Subcutaneous adipose tissue (tissue), 4 donors: ENCODE data around the gene PDCL2. TPM values are rescaled to one million over a fixed set of nuclear protein-coding genes. Genes with fewer than 3 reads are reported as not detected.

ENCODE experiments used
- total RNA-seq, 4 donors: library from RNA; depleted of rRNA; stranded (reverse); fragments of >200 nt; gene quantifications; one replicate each; pipeline ENCODE4 v1.1.0, GENCODE V29; 2016
- TF ChIP-seq, protein P1 (sequence below): fragments of 450-650 bp; IDR thresholded peaks from one replicate; pipeline ENCODE4 v1.5.1; 2016; ENCODE audit warnings: low read depth, mild to moderate bottlenecking, control low read depth, antibody characterized with exemption, moderate library complexity

PDCL2 gene
- total RNA-seq, 4 donors from 2014 or later, result not detected

DNA sequence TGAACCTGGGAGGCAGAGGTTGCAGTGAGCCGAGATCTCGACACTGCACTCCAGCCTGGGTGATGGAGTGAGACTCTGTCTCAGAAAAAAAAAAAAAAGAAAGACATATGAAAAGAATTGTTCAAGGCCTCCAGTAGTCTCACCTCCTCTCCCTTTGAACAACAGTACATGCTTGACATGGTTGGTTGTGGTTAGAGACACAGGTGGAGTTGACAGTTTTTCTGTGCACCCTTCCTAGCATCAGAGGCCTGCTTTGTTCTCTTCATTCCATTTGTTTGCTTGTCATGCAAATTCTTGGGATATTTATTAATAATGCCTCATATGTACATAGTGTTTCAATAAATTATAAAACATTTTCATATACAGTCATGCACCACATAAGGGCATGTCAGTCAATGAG, 18.3 kb upstream of the PDCL2 start:
- TF ChIP-seq, protein P1, sequence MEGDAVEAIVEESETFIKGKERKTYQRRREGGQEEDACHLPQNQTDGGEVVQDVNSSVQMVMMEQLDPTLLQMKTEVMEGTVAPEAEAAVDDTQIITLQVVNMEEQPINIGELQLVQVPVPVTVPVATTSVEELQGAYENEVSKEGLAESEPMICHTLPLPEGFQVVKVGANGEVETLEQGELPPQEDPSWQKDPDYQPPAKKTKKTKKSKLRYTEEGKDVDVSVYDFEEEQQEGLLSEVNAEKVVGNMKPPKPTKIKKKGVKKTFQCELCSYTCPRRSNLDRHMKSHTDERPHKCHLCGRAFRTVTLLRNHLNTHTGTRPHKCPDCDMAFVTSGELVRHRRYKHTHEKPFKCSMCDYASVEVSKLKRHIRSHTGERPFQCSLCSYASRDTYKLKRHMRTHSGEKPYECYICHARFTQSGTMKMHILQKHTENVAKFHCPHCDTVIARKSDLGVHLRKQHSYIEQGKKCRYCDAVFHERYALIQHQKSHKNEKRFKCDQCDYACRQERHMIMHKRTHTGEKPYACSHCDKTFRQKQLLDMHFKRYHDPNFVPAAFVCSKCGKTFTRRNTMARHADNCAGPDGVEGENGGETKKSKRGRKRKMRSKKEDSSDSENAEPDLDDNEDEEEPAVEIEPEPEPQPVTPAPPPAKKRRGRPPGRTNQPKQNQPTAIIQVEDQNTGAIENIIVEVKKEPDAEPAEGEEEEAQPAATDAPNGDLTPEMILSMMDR, result no peak

DNA sequence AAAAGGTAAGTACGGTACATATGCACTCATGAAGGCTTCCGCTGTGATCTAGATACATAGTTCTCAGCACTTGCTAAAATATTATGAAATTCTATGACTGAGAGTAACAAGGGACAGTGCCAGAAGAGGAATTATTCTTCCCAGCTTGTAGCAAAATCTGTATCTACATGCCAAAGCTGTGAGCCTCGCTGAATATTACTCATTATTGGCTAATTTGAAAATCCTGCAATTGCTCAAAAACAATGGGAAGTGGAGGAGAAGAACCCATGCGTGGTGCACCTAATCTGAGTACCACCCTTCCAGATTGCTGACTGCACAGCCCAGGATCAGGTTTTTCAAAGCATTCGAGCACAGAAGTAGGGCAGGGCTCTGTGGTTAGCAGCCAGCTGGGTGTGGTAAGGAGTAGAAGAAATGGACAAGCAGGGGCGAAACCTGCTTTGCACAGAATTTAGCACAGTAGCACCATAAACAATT, 17.4 kb upstream of the PDCL2 start:
- TF ChIP-seq, protein P1, result no peak

DNA sequence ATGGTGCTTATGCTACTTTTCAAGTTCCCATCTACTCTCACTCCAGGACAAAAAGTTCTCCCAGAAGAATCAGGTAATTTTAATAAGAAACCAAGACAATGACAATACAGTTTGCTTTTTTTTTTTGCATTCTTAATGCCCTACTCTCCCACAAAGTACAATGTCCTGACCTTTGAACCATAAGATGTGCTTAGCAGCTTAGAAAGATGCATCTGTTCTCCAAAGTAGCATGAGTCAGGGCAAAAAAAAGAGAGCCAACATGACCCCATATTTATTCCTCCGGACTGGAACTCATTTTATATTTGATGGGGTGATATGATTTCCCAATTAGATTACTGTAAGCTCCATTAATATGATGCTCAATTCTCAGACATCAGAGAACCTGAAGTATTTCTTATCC, 16.5 kb upstream of the PDCL2 start:
- TF ChIP-seq, protein P1, result no peak

DNA sequence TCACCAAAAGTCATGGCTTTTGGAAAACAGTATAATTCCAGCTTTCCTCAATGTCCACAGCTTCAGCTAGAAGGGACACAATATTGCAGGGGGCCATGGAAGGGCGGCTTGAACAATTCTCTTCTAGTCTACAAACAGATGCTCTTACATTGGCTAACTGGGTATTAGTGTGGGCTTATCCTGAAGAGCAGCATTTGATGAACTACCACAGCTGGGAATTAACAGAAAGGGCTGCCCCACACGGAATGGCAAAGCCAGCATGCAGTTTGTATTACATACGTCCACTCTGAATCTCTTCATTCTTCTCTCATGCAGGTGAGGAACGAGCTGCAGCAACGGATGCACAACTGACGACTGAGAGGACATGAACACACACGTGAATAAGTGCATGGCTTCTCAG, 13.0 kb upstream of the PDCL2 start:
- TF ChIP-seq, protein P1, result no peak

DNA sequence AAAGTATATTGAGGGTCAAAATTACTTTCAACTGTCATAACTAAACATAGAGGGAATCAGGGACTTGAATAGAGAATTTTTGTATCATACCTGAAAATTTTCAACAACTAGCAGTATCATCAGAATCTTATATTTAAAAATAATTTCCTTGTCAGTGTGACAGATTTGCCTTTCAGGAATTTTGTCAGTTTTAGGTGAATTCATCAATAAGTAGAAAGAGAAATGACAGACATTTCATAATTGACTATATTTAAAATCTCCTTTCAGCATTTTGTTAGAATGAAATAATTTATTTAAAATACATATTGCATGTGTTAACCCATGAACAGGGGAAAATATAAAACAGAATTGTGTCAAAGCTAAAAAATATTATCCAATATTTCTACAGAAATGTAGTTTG, 8.6 kb upstream of the PDCL2 start:
- TF ChIP-seq, protein P1, result no peak

DNA sequence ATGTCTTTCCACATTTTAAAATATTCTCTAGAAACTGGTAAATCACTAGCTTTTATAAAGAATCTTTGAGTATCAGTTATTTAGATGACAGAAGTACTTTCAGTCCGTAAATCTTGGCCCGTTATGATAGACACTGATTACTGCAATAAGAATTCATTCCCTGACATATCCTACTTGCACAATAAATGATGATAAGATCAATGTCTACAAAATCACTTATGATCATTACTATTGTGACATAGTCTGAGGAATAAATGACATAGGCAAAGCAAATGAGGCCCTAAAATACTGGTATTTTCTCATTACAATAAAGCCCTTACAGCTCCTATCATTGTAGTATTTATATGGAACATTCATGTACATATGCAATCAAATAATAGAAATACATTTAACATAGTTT, 6.6 kb upstream of the PDCL2 start:
- TF ChIP-seq, protein P1, result no peak

DNA sequence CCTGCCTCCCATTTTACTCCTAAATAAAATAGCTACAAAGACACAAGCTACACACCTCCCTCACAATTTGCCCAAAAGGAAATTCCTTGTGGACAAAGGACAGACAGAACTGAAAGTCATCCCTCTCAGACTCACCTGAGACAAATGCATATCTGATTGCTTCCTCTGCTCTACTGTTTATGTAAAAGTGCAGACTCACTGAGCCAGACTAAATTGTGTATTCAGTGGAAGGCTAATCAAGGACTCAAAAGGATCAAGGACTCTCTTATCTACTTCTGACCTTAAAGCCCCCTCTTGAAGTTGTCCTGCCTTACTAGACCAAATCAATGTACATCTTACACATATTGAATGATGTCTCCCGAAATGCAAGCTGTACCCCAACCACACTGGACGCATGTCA, 3.9 kb downstream of the PDCL2 start:
- TF ChIP-seq, protein P1, result no peak
